GM23338 (cell line): ENCODE measurements around the gene HIP1. TPM values are rescaled to one million over a fixed set of nuclear protein-coding genes. Genes with fewer than 3 reads are reported as not detected.

Experiments
- ATAC-seq: fragments of 200-7000 bp; cut with Tn5 transposase; 3 replicates; pipeline ENCODE4 v1.9.1; 2020
- DNase-seq: peaks from one replicate; pipeline ENCODE4 v3.0.0-alpha.2; 2015; ENCODE audit warnings: low spot score
- H2AFZ ChIP-seq: fragments of 200-600 bp; sonication (generic); 2 replicates; pipeline ENCODE4 v1.8.0; 2016; ENCODE audit warnings: antibody characterized with exemption, mild to moderate bottlenecking, moderate library complexity
- H3F3A ChIP-seq: fragments of 200-600 bp; sonication (generic); replicated peaks from 2 replicates; pipeline ENCODE4 v1.8.0; 2017; ENCODE audit warnings: antibody characterized with exemption, mixed run types, low read depth
- H3K27ac ChIP-seq: fragments of 200-600 bp; sonication (generic); 2 replicates; pipeline ENCODE4 v1.6.1; 2016; ENCODE audit warnings: low read depth
- H3K27me3 ChIP-seq: fragments of 200-600 bp; sonication (generic); 2 replicates; pipeline ENCODE4 v1.8.0; 2016; ENCODE audit warnings: mild to moderate bottlenecking, mixed run types, moderate library complexity; ENCODE audit not compliant: insufficient read depth
- H3K36me3 ChIP-seq: fragments of 200-600 bp; sonication (generic); 2 replicates; pipeline ENCODE4 v1.8.0; 2016; ENCODE audit warnings: mild to moderate bottlenecking; ENCODE audit not compliant: insufficient read depth
- H3K4me1 ChIP-seq: fragments of 200-600 bp; sonication (generic); 2 replicates; pipeline ENCODE4 v1.8.0; 2016; ENCODE audit warnings: mild to moderate bottlenecking, moderate library complexity; ENCODE audit not compliant: insufficient read depth
- H3K4me2 ChIP-seq: fragments of 200-600 bp; sonication (generic); 2 replicates; pipeline ENCODE4 v1.7.1; 2017; ENCODE audit warnings: mixed run types
- H3K4me3 ChIP-seq: fragments of 200-600 bp; sonication (generic); 2 replicates; pipeline ENCODE4 v1.6.1; 2016; ENCODE audit warnings: mixed run types
- H3K79me2 ChIP-seq: fragments of 200-600 bp; sonication (generic); replicated peaks from 2 replicates; pipeline ENCODE4 v1.8.0; 2017; ENCODE audit warnings: mild to moderate bottlenecking; ENCODE audit not compliant: insufficient read depth
- H3K9me2 ChIP-seq: fragments of 200-600 bp; sonication (generic); 2 replicates; pipeline ENCODE4 v1.8.0; 2017; ENCODE audit not compliant: insufficient read depth
- H4K20me1 ChIP-seq: fragments of 200-600 bp; sonication (generic); replicated peaks from 2 replicates; pipeline ENCODE4 v1.8.0; 2017; ENCODE audit warnings: mild to moderate bottlenecking; ENCODE audit not compliant: insufficient read depth
- H3K27ac Mint-ChIP-seq: 2 replicates; pipeline ENCODE4 v1.8.0; 2020; ENCODE audit warnings: inconsistent platforms, mild to moderate bottlenecking, moderate library complexity, mixed read lengths
- H3K27me3 Mint-ChIP-seq: 3 replicates; pipeline ENCODE4 v1.8.0; 2022; ENCODE audit warnings: low read depth, mild to moderate bottlenecking, moderate library complexity, mixed read lengths, inconsistent platforms; ENCODE audit not compliant: insufficient read depth, poor library complexity
- H3K36me3 Mint-ChIP-seq: 3 replicates; pipeline ENCODE4 v1.8.0; 2021; ENCODE audit warnings: low read depth, mild to moderate bottlenecking, inconsistent platforms, moderate library complexity, mixed read lengths
- H3K4me1 Mint-ChIP-seq: 3 replicates; pipeline ENCODE4 v1.8.0; 2020; ENCODE audit warnings: mild to moderate bottlenecking, inconsistent platforms, mixed read lengths
- H3K4me3 Mint-ChIP-seq: 3 replicates; pipeline ENCODE4 v1.8.0; 2021; ENCODE audit warnings: moderate library complexity, mild to moderate bottlenecking, inconsistent platforms, mixed read lengths
- H3K9me3 Mint-ChIP-seq: 3 replicates; pipeline ENCODE4 v1.8.0; 2020; ENCODE audit warnings: moderate library complexity, mild to moderate bottlenecking, inconsistent platforms, mixed read lengths
- EZH2 ChIP-seq: fragments of 200-600 bp; sonication (generic); IDR thresholded peaks from one replicate; pipeline ENCODE4 v1.8.0; 2017; ENCODE audit warnings: antibody characterized with exemption, mild to moderate bottlenecking, low read depth; ENCODE audit not compliant: unreplicated experiment
- JUNB ChIP-seq: IDR thresholded peaks from one replicate; pipeline ENCODE4 v1.6.1; 2016; ENCODE audit warnings: antibody characterized with exemption; ENCODE audit not compliant: unreplicated experiment
- NANOG ChIP-seq: IDR thresholded peaks from 2 replicates; pipeline ENCODE4 v1.6.1; 2016; ENCODE audit warnings: antibody characterized with exemption, borderline replicate concordance
- POLR2AphosphoS5 ChIP-seq: IDR thresholded peaks from 2 replicates; pipeline ENCODE4 v1.6.1; 2016; ENCODE audit warnings: antibody characterized with exemption, low read depth
- REST ChIP-seq: IDR thresholded peaks from one replicate; pipeline ENCODE4 v1.6.1; 2018; ENCODE audit warnings: antibody characterized with exemption; ENCODE audit not compliant: unreplicated experiment
- STAT1 ChIP-seq: IDR thresholded peaks from one replicate; pipeline ENCODE4 v1.6.1; 2016; ENCODE audit warnings: antibody characterized with exemption; ENCODE audit not compliant: unreplicated experiment
- ZNF114 ChIP-seq: fragments of 250-450 bp; sonication (Bioruptor Pico); IDR thresholded peaks from 2 replicates; pipeline ENCODE4 v1.5.0; 2020; ENCODE audit warnings: mild to moderate bottlenecking, moderate library complexity
- ZNF331 ChIP-seq: fragments of 250-450 bp; sonication (Bioruptor Pico); IDR thresholded peaks from 2 replicates; pipeline ENCODE4 v1.5.0; 2020; ENCODE audit warnings: low read depth, mild to moderate bottlenecking, moderate library complexity
- polyA plus RNA-seq: library from polyadenylated mRNA; unstranded; fragments of >200 nt; fragmentation: Nextera tagmentation; extraction: Ambion mirVana; gene quantifications from 2 replicates; pipeline ENCODE4 v1.2.1, GENCODE V29; 2016
- total RNA-seq: library from RNA; depleted of rRNA; stranded (reverse); fragments of >200 nt; shearing (Covaris generic); gene quantifications from 2 replicates; pipeline ENCODE4 v1.2.3, GENCODE V29; 2014
- TF ChIP-seq, protein P1 (sequence below), 2 experiments: fragments of 200-600 bp in 1 of 2; sonication (generic) in 1 of 2; conservative IDR thresholded peaks; 2 replicates each; pipeline versions ENCODE4 v1.5.1 to v1.6.1; 2016 to 2017; ENCODE audit warnings: antibody characterized with exemption in 2 of 2, low read depth in 2 of 2, mild to moderate bottlenecking in 2 of 2, moderate library complexity in 1 of 2

HIP1 gene
- total and polyA plus RNA-seq, 2 experiments from 2014 or later, result 24.9 to 80.8 TPM

- no peak for TF ChIP-seq REST
- TF ChIP-seq STAT1, result no peak
- no peak for TF ChIP-seq EZH2
- no peak for TF ChIP-seq POLR2AphosphoS5
- TF ChIP-seq NANOG, result no peak
- no peak for TF ChIP-seq ZNF331 (CRISPR knock-in tag)
Measured at GRCh38 chr7:75614401-75614800, 124.3 kb downstream of the HIP1 start (continued).

DNA sequence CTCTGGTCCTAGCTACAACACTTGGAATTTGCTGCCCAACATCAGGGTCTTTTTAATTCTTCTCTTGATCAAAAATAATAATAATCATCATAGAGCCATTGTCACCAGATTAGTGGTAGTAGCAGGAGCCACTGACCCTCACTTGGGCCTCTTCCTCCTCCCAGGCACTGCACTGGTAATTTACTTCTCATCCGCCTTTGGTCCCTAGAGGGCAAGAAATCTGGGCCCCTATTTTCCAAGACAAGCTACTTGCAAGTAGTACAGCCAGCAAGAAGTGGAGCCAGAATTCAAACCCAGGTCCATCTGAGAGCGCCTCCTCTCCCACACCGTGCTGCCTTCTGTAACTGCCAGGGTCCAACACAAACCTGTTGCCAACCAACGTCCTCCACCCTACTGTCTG lies 125.4 kb downstream of the HIP1 start:
- DNase-seq (no peak), ATAC-seq (no peak)
- Histone ChIP-seq H3F3A (no peaks in the 10 kb centered on the region), H2AFZ (no peak overlapping the region), H3K79me2 (peaks cover 59% of the 10 kb centered on the region), H3K27ac (no peak overlapping the region), H3K36me3 (no peaks in the 10 kb centered on the region), H3K4me2 (no peak overlapping the region), H4K20me1 (peaks cover 7% of the 10 kb centered on the region), H3K4me3 (no peak overlapping the region), H3K27me3 (no peaks in the 10 kb centered on the region), H3K9me2 (no peaks in the 10 kb centered on the region), H3K4me1 (no peaks in the 10 kb centered on the region; the same call in 1 of the 2 replicates)
- Mint-ChIP-seq H3K36me3 (peaks cover 7% of the 10 kb centered on the region; the same call in 1 of the 3 replicates), H3K4me3 (no peak overlapping the region), H3K27me3 (peaks cover 1% of the 10 kb centered on the region), H3K27ac (peak overlapping the region; percentile 67; the same call in 1 of the 2 replicates), H3K9me3 (no peaks in the 10 kb centered on the region), H3K4me1 (peaks cover 12% of the 10 kb centered on the region; the same call in 2 of the 3 replicates)
- TF ChIP-seq EZH2 (no peak), REST (no peak), JUNB (no peak), ZNF331 (CRISPR knock-in tag) (no peak), POLR2AphosphoS5 (no peak), ZNF114 (CRISPR knock-in tag) (no peak)
- TF ChIP-seq, protein P1, sequence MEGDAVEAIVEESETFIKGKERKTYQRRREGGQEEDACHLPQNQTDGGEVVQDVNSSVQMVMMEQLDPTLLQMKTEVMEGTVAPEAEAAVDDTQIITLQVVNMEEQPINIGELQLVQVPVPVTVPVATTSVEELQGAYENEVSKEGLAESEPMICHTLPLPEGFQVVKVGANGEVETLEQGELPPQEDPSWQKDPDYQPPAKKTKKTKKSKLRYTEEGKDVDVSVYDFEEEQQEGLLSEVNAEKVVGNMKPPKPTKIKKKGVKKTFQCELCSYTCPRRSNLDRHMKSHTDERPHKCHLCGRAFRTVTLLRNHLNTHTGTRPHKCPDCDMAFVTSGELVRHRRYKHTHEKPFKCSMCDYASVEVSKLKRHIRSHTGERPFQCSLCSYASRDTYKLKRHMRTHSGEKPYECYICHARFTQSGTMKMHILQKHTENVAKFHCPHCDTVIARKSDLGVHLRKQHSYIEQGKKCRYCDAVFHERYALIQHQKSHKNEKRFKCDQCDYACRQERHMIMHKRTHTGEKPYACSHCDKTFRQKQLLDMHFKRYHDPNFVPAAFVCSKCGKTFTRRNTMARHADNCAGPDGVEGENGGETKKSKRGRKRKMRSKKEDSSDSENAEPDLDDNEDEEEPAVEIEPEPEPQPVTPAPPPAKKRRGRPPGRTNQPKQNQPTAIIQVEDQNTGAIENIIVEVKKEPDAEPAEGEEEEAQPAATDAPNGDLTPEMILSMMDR (conservative IDR thresholded peaks at IDR 0.05; ENCODE audit: low read depth in 2 of 2), result no peak
